ENCODE measurements around the gene CACNA1C.

CACNA1C gene

DNA sequence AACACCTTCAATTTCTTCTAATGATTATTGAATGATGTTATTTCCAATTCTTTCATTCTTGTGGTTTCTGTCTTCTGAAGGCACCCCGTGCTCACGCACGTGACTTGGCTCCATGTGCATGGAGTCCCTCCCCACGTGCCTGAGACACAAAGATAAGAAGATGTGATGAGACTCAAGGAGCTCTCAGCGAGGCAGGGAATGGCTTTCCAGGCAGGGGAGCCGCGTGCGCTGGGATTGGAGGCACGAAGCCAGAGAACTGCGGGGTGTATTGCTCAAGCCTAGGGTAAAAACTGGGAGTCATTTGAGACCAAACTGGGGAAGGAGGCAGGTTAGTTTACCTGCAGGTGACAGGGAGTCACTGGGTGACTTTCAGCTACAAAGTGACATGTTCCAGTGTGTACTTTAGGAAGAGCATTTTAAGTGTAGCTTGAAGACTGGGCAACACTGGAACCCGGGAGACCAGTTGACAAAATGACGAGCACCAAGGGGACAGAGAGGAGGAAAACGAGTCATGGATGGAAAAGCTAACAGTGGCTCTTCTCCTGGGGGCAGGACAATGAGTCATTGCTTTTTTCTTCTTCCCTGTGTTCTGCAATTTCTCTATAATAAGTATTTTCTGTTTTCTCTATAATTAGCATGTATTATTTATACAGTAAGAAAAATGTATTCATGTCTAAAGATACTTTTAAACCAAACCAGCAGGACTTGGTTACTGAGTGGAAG is 430.3 kb downstream of the CACNA1C start:
- Histone ChIP-seq H3K27me3 (ENCODE audit: insufficient read depth, low read depth, severe bottlenecking) (no peaks in the 10 kb centered on the region), H3K9me3 (ENCODE audit: severe bottlenecking) (peaks cover 5% of the 10 kb centered on the region), H3K27ac (no peak overlapping the region), H3K4me3 (ENCODE audit: low read depth, low read length) (no peak overlapping the region), H3K36me3 (peaks cover 3% of the 10 kb centered on the region)
- DNase-seq, result no peak
- TF ChIP-seq CTCF (IDR thresholded peaks at IDR 0.05; ENCODE audit: low read depth, low read length), result no peak

DNA sequence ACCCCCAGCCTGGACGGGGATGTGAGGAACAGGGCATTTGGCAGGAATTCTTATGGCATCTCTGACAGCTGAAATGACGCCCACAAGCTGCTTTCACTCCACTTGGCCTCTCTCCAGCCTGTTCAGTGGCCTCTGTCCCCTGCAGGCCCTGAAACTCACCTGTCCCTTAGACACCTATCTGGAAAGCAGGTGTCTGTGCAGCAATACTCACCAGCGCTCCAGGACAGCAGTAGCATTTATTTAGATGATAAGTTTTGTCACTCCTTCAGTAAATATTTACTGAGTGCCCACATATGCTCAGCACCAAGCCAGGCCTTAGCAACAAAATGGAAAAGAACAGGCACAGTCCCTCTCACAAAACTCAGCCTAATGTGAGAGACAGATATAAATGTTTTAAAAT is 430.9 kb downstream of the CACNA1C start:
- Histone ChIP-seq H3K36me3 (peaks cover 9% of the 10 kb centered on the region), H3K27ac (no peak overlapping the region), H3K9me3 (ENCODE audit: severe bottlenecking) (peaks cover 12% of the 10 kb centered on the region), H3K4me3 (ENCODE audit: low read depth, low read length) (no peak overlapping the region), H3K27me3 (ENCODE audit: insufficient read depth, low read depth, severe bottlenecking) (no peaks in the 10 kb centered on the region)
- no peak for TF ChIP-seq CTCF (IDR thresholded peaks at IDR 0.05; ENCODE audit: low read depth, low read length)
- DNase-seq, result no peak

GRCh38 chr12:2484141-2484776 is 431.5 kb downstream of the CACNA1C start:
- H3K27ac ChIP-seq, result no peak overlapping the region
- H3K27me3 ChIP-seq (ENCODE audit: insufficient read depth, low read depth, severe bottlenecking), result no peaks in the 10 kb centered on the region
- no peak overlapping the region for H3K4me3 ChIP-seq (ENCODE audit: low read depth, low read length)
- peaks cover 9% of the 10 kb centered on the region for H3K36me3 ChIP-seq
- peaks cover 12% of the 10 kb centered on the region for H3K9me3 ChIP-seq (ENCODE audit: severe bottlenecking)
- TF ChIP-seq CTCF (IDR thresholded peaks at IDR 0.05; ENCODE audit: low read depth, low read length), result no peak
- DNase-seq, result no peak

DNA sequence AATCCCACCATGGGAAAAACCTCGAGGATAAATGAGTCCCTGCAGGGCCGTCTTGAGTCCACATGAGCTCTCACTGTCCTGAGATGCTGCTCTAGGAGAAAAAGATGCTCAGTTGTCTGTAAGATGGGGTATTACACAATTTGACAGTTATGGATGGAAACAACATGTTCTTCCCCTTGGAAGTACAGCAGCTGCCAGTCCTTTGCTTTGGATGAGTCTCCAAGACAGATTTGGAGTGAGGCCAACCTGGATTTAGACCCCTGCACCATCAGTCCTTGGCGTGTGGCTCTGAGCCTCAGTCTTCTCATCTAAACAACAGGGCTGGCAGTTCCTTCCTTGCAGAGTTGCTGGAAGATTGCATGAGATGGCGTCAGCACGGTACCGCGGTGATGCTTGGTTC is 432.9 kb downstream of the CACNA1C start:
- TF ChIP-seq CTCF (IDR thresholded peaks at IDR 0.05; ENCODE audit: low read depth, low read length), result no peak
- Histone ChIP-seq H3K9me3 (ENCODE audit: severe bottlenecking) (peaks cover 8% of the 10 kb centered on the region), H3K27me3 (ENCODE audit: insufficient read depth, low read depth, severe bottlenecking) (no peaks in the 10 kb centered on the region), H3K27ac (no peak overlapping the region), H3K4me3 (ENCODE audit: low read depth, low read length) (no peak overlapping the region), H3K36me3 (peaks cover 9% of the 10 kb centered on the region)
- DNase-seq, result no peak

DNA sequence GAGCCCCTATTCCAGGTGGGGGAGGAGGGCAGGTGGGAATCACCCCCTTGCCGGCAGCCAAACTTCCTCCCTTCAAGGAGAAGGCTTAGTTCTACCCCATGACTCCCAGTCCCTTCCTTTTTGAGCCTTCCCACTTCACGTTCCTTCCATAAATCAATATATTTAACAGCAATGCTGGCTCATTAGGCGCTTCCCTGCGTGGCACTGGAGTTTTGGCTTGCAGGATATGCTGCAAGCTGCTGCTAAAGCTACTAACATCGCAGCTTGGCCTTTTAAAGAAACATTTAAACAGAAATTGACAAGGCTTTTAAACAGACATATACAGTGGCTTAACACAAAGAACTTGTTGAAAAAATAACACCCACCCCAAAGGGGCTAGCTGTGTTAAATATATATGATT is 434.0 kb downstream of the CACNA1C start:
- Histone ChIP-seq H3K4me3 (ENCODE audit: low read depth, low read length) (no peak overlapping the region), H3K36me3 (peaks cover 9% of the 10 kb centered on the region), H3K27ac (no peak overlapping the region), H3K9me3 (ENCODE audit: severe bottlenecking) (peaks cover 8% of the 10 kb centered on the region), H3K27me3 (ENCODE audit: insufficient read depth, low read depth, severe bottlenecking) (no peaks in the 10 kb centered on the region)
- no peak for TF ChIP-seq CTCF (IDR thresholded peaks at IDR 0.05; ENCODE audit: low read depth, low read length)
- DNase-seq, result no peak
